ENCODE measurements around the gene GRIK1.
"Not testable (repeated sequence)": the region's sequence is repeated elsewhere in the genome, so short reads cannot be mapped to it uniquely, and the experiment has no call there.

DNA sequence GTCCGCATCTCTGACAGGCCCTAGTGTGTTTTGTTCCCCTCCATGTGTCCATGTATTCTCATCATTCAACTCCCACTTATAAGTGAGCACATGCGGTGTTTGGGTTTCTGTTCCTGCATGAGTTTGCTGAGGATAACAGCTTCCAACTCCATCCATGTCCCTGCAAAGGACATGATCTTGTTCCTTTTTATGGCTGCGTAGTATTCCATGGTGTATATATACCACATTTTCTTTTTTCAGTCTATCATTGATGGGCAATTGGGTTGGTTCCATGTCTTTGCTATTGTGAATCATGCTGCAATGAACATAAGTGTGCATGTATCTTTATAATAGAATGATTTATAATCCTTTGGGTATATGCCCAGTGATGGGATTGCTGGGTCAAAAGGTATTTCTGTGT lies 334.6 kb downstream of the GRIK1 start:
- TF ChIP-seq POLR2A (IDR thresholded peaks at IDR 0.05; ENCODE audit: low read depth, low read length); POLR2AphosphoS5 (IDR thresholded peaks at IDR 0.05; ENCODE audit: low read depth, low read length); TAF1 (IDR thresholded peaks at IDR 0.05; ENCODE audit: borderline replicate concordance, low read depth, low read length): not testable (repeated sequence)
